Measurements from ENCODE around the gene PRSS12. TPM values are rescaled to one million over a fixed set of nuclear protein-coding genes. Genes with fewer than 3 reads are reported as not detected.

The PRSS12 gene
- total RNA-seq, 1 experiment from 2014 or later, result 5.4 TPM

GRCh38 chr4:118346495-118346894, 6.3 kb downstream of the PRSS12 start:
- Histone ChIP-seq H2BK120ac (ENCODE audit: low read depth, low read length, poor library complexity, severe bottlenecking) (no peak overlapping the region), H4K91ac (ENCODE audit: insufficient read length, low read depth, low read length) (no peak overlapping the region), H2BK12ac (ENCODE audit: insufficient read length, low read depth, low read length) (no peak overlapping the region), H3K4me1 (ENCODE audit: insufficient read depth, low read length) (no peaks in the 10 kb centered on the region; the same call in 1 of the 2 replicates), H2BK20ac (ENCODE audit: low read depth, low read length, poor library complexity, severe bottlenecking) (no peak overlapping the region), H2BK15ac (ENCODE audit: low read depth, low read length) (no peak overlapping the region), H2BK5ac (ENCODE audit: insufficient read length, low read length) (no peak overlapping the region), H3T11ph (ENCODE audit: low read length) (no peak overlapping the region), H4K8ac (replicated peaks; ENCODE audit: insufficient read length, low read depth, low read length) (no peak overlapping the region), H3K79me2 (ENCODE audit: insufficient read depth, low read length) (no peaks in the 10 kb centered on the region), H3K4me2 (ENCODE audit: insufficient read depth, insufficient read length, low read length) (no peak overlapping the region), H3K9ac (ENCODE audit: extremely low read depth, insufficient read length, low read length) (no peak overlapping the region), H3K27ac (ENCODE audit: insufficient read length, low read depth, low read length) (no peak overlapping the region), H3K27me3 (ENCODE audit: insufficient read depth, low read length) (no peaks in the 10 kb centered on the region; the same call in 1 of the 2 replicates), H4K20me1 (ENCODE audit: control insufficient read depth, insufficient read depth, insufficient read length) (no peaks in the 10 kb centered on the region), H3K23ac (ENCODE audit: insufficient read length, low read depth, low read length) (no peak overlapping the region), H3K18ac (ENCODE audit: insufficient read length, low read depth, low read length) (no peak overlapping the region), H2AK5ac (ENCODE audit: insufficient read length, low read length) (no peak overlapping the region), H4K5ac (ENCODE audit: insufficient read length, low read depth, low read length) (no peak overlapping the region), H2AFZ (ENCODE audit: low read length) (no peak overlapping the region), H3K56ac (ENCODE audit: insufficient read length, low read depth, low read length) (no peak overlapping the region), H3K4ac (ENCODE audit: low read depth, low read length) (no peak overlapping the region), H3K9me3 (ENCODE audit: control insufficient read depth, low read depth, low read length) (no peaks in the 10 kb centered on the region), H3K79me1 (ENCODE audit: insufficient read depth, low read depth, low read length, poor library complexity, severe bottlenecking) (no peaks in the 10 kb centered on the region), H3K23me2 (ENCODE audit: insufficient read length, low read depth, low read length, poor library complexity, severe bottlenecking) (no peaks in the 10 kb centered on the region), H3K14ac (ENCODE audit: insufficient read depth, low read length) (no peak overlapping the region)
- H3K4me3 Mint-ChIP-seq, result no peak overlapping the region
- no peak for DNase-seq
- H3K9me3 Mint-ChIP-seq, result no peaks in the 10 kb centered on the region
- peaks cover 14% of the 10 kb centered on the region for H3K27me3 Mint-ChIP-seq (ENCODE audit: low read depth)
- H3K27ac Mint-ChIP-seq, result no peak overlapping the region
- H3K4me1 Mint-ChIP-seq, result peaks cover 4 to 7% of the 10 kb centered on the region in 2 experiments
- no peaks in the 10 kb centered on the region for H3K36me3 Mint-ChIP-seq (ENCODE audit: insufficient read depth in 1 of 3, low read depth in 3 of 3)
- WGBS (ENCODE audit: extremely low coverage, insufficient read length, low lambda C conversion rate), result no CpG with 5 or more reads among the region's 4 CpGs
- TF ChIP-seq CTCF (conservative IDR thresholded peaks at IDR 0.05), result no peak
